Left forelimb (tissue), 1 donor: ENCODE data around the gene RBSN.

ENCODE experiments used
- DNase-seq: peaks from one replicate; pipeline ENCODE4 v3.0.0-alpha.2; 2018; ENCODE audit warnings: low spot score

Gene RBSN

GRCh38 chr3:15099364-15100098 lies 583 bp upstream of the RBSN start:
- no peak for DNase-seq

GRCh38 chr3:15097891-15098290 lies 1.1 kb downstream of the RBSN start:
- DNase-seq = no peak

- no peak for DNase-seq
Observed at GRCh38 chr3:15096046-15096445, 2.9 kb downstream of the RBSN start.

GRCh38 chr3:15094187-15094875 lies 4.6 kb downstream of the RBSN start:
- no peak for DNase-seq

DNA sequence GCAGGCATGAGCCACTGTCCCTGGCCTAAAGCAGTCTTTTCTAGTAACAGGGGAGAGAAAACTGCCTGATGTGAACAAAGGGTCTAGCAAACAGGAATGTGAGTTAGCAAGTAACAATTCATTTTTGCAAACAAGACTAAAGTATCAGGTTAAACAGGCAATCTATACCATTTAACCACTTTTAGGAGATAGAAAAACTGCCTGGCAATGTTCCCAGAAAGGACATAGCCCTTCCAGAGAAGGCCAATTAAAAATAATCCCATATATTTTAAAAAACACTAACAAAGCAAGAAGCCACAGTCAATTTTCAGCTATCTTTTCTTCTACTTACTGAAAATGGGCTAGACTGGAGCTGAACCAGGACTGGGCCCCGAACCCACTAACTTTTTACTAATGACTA lies 6.3 kb downstream of the RBSN start:
- DNase-seq = no peak

DNA sequence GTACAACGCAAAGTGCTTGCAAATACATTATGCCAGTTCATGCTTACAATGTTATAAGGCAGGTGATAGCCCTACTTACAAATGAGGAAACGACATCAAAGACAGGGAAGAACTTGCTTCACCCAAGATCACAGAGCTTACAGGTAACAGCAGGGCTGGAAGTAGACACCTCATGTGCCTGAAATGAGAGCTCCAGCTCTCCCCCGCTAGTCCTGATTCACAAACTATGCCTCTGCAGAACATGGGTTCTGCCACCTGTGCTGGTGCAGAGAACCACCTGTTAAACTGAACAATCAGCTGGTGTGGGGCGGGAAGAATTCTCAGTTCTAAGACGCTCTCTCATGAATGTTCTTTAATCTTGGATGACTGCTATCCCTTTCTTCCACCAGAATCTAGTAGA lies 7.4 kb downstream of the RBSN start:
- DNase-seq = no peak

DNA sequence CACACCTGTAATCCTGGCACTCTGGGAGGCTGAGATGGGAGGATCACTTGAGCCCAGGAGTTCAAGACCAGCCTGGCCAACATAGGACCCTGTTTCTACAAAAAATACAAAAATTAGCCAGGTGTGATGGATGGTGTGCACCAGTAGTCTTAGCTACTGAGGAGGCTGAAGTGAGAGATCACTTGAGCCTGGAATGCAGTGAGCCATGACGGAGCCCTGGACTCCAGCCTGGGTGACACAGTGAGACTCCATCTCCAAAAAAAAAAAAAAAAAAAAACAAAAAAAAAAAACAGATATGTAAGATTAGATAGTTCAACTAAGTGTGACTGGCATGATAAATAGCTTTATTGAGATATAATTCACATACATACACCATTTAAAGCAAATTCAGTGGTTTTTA lies 9.7 kb downstream of the RBSN start:
- DNase-seq = no peak

DNA sequence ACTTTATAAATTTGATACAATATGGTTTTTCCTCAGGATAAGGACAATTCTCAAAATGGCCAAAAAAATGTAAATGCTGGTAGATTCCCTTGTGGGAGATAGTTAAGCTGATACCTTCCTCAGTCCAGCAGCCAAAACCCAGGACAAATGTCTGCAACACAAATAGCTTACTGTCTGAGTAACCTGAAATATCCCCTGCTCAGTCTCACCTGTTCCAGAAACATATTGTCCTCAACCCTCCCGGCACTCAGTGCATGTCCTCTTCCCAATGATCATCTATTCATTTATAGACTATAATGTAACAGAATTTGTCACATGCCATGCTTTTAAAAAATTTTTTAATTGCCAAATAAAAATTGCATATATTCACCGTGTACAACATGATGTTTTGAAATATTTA lies 12.2 kb downstream of the RBSN start:
- DNase-seq = no peak

DNA sequence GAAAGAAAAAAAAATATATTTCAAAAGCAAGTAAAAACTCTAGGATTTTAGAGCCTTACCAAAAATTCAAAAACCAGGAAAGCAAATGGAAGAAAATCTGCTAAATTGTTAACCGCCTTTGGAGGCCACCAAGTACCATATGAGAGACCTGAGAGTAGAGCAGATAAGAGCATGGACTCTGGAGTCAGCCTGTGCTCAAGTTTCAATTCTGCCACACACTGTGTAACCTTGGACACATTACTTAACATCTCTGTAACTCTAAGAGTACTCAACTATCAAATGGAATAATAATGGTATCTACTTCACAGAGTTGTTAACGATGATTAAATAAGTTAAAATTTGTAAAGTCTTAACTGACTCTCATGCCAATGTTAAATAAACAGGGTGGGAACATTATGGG lies 12.7 kb downstream of the RBSN start:
- DNase-seq = no peak

DNA sequence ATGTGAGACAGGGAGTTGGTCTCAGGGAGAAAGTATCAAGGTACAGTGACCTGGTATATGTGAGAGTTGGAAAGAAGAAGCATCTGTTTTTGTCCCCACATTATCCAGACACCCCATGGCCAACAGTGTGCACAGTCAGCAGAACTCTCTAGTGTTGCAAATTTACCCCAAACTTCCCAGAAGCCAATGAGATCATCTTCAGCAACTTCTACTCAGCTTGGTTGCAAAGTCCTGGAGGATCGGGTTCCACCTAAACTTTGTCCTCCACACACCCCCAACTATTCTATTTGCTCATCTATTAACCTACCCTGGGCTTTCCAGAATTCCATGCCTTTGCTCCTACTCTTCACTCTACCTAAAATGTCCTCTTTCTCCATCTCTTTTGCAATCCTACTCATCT lies 15.7 kb downstream of the RBSN start:
- no peak for DNase-seq

- no peak for DNase-seq
Observed at GRCh38 chr3:15081960-15082664, 16.8 kb downstream of the RBSN start.

- DNase-seq = no peak
Observed at GRCh38 chr3:15079091-15079490, 19.9 kb downstream of the RBSN start.

DNA sequence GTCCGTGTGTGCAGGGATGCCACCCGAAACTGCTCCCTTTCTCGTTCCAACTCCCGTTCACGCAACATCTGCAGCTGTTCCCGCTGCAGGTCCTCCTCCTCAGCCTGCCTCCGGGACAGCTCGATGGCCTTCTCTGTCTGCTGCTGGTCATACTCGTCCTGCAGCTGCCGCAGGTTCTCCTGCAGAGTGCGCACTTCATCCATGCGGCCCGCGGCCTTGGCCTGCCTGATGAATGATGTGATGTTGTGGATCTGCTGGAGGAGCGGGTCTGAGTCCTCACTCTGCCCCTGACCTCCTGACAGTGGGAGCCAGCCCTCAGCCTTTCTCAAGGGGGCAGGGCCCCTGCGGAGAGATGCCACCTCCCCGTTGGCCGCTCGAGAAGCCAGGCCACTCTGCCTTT lies 24.4 kb downstream of the RBSN start:
- no peak for DNase-seq

GRCh38 chr3:15071699-15072098 lies 27.2 kb downstream of the RBSN start:
- DNase-seq = no peak

GRCh38 chr3:15069441-15069840 lies 29.5 kb downstream of the RBSN start:
- DNase-seq = no peak

DNA sequence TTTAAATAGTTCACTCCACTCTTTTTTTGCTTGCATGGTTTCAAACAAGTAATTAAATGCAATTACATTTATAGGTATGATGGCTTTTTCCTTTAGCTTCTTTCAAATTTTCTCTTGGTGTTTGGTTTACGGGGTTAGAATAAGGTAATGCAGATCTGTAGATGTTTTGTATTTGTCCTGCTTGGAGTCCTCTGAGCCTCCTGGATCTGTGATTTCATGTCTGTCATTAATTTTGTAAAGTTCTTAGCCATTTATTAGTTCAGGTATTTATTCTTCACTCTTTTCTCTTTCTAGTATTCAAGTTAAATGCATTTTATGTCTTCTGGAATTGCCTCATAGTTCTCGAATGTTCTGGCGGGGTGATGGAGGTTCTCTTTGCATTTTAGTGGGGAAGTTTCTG lies 32.5 kb downstream of the RBSN start:
- no peak for DNase-seq

GRCh38 chr3:15065550-15066007 lies 33.4 kb downstream of the RBSN start:
- DNase-seq = no peak

DNA sequence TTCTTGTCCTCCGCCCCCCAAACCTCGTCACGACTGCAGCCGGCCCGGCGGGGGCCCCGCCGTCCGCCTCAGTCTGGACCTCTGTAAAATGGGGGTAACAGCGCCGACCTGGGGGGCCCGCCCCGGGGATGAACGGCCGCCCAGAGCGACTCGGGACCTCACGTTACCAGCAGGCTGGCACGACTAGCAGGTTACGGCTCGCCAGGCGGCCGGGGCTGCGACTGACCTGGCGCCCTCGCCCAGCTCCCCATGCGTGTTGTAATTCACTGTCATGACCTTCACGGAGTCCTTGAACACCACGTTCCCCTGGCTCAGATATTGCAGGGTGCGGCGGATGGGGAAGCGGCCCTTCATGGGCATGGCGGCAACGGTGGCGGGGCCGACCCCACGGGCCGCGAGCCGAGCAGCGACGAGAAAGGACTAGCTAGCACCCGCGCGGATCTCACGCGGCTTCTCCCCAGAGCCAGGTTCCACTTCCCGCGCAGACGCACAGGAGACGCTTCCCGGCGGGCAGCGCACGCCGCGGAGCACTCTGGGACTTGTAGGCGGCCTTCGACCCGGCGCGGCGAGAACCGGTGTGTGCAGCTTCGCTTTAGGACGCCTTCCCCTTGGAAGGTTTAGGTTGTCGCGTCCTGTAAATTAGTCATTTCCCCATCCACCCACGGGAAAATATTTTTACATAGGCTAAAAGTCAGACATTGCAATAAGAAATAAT lies 34.0 kb downstream of the RBSN start, which contains the start of gene MRPS25:
Gene MRPS25 (minus strand): TSS at position 481 of the 715 bp plus-strand sequence. CDS start 121 bp downstream, at position 360.
- DNase-seq = peak; percentile 89

DNA sequence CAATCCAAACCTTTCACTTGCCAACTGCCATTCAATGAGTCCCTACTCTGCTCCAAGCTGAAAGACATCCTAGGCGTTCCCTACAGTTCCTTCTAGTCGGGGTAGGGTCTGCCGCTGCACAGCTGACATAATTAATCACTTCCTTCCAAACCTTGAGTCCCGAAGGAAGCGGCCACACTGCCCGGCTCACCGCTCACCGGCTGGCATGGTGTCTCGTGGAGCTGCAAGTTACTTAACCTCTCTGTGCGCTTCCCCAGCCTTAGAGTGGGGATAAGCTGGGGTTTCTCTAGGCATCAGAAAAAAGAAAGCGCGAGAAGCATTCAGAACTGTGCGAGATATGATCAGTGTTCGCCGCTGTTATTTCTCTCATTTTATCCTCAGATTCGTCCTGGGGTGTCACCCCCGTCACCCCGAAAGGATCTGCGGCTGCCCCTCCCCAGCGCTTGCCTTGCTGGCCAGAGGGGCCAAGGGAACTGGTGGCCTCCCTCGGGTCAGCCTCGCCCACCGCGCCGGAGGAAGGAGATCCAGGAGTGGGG lies 34.6 kb downstream of the RBSN start:
- DNase-seq = no peak

DNA sequence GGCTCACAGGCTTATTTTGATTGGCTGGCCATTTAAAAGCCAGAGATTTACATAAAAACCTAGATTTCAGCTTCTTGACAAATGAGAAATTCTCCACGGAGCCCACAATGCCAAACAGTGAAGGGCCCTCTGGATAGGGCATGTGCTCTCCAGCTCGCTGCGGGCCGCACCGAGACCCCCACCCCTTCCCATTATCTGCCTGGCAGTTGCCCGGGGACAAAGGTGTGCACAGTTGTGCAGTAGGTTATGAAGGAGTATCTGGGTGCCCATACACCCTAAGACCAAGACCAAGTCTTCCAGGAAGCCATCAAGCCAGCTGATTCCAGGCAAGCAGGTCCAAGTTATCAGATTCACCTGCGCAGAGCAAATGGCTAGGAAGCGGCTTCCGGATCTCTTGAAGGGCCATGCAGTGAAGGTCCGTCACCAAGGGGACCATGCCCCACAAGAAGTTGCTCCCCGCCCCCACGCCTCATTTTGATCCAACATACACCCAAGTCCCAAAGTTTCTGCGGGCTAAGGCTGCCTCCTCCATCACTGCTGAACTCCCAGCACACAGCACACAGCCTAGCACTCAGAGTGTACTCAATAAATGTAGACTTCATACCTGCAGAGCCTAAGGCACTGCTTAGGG lies 35.2 kb downstream of the RBSN start:
- no peak for DNase-seq

- no peak for DNase-seq
Observed at GRCh38 chr3:15063238-15063637, 35.7 kb downstream of the RBSN start.

- no peak for DNase-seq
Observed at GRCh38 chr3:15060029-15060428, 38.9 kb downstream of the RBSN start.
